Stomach (tissue), 9 donors: ENCODE measurements around the gene OTOP1. TPM values are rescaled to one million over a fixed set of nuclear protein-coding genes. Genes with fewer than 3 reads are reported as not detected.
"Not testable (repeated sequence)": the region's sequence is repeated elsewhere in the genome, so short reads cannot be mapped to it uniquely, and the experiment has no call there.

ENCODE experiments used
- DNase-seq, 2 donors: peaks; one replicate each; pipeline versions ENCODE4 v3.0.0 to v3.0.0-alpha.2; 2013 to 2019
- H3K27ac ChIP-seq, 5 donors: fragments of 200-600 bp in 4 of 5; sonication (generic) in 4 of 5; one replicate each; pipeline ENCODE4 v1.5.1; 2013 to 2019; ENCODE audit warnings: mild to moderate bottlenecking in 1 of 5, moderate library complexity in 1 of 5
- H3K27me3 ChIP-seq, 3 donors: fragments of 200-600 bp; sonication (generic); one replicate each; pipeline ENCODE4 v1.5.1; 2017 to 2019; ENCODE audit warnings: mixed run types in 1 of 3
- H3K36me3 ChIP-seq, 4 donors: fragments of 200-600 bp; sonication (generic); 1 replicate in 3 of 4; 2 replicates in 1 of 4; pipeline ENCODE4 v1.5.1; 2016 to 2019
- H3K4me1 ChIP-seq, 4 donors: fragments of 200-600 bp; sonication (generic); one replicate each; pipeline ENCODE4 v1.5.1; 2016 to 2019
- H3K4me3 ChIP-seq, 4 donors: fragments of 200-600 bp; sonication (generic) in 3 of 4; one replicate each; pipeline ENCODE4 v1.5.1; 2016 to 2019; ENCODE audit warnings: mild to moderate bottlenecking in 1 of 4
- H3K9me3 ChIP-seq, 4 donors: fragments of 200-600 bp; sonication (generic); one replicate each; pipeline ENCODE4 v1.5.1; 2016 to 2019
- CTCF ChIP-seq, 7 experiments: fragments of 450-650 bp in 4 of 7; fragments of 200-600 bp in 3 of 7; sonication (generic) in 3 of 7; IDR thresholded peaks; one replicate each; pipeline ENCODE4 v1.5.1; 2016 to 2019; ENCODE audit warnings: antibody characterized with exemption in 7 of 7, control low read depth in 2 of 7, mild to moderate bottlenecking in 1 of 7
- EP300 ChIP-seq: sonication (generic); formaldehyde crosslinking; IDR thresholded peaks from one replicate; pipeline ENCODE4 v1.6.1; 2017; ENCODE audit warnings: antibody characterized with exemption
- POLR2A ChIP-seq, 4 donors: fragments of 450-650 bp; IDR thresholded peaks; one replicate each; pipeline ENCODE4 v1.6.1; 2016; ENCODE audit warnings: antibody characterized with exemption in 4 of 4, control low read depth in 2 of 4, mild to moderate bottlenecking in 1 of 4, moderate library complexity in 1 of 4
- POLR2AphosphoS5 ChIP-seq, 3 donors: sonication (generic); formaldehyde crosslinking; IDR thresholded peaks; one replicate each; pipeline ENCODE4 v1.6.1; 2016; ENCODE audit warnings: antibody characterized with exemption in 3 of 3
- WGBS, 5 donors: extraction: QIAGEN DNeasy Blood & Tissue Kit in 3 of 5; methylation state at CpG; one replicate each; pipeline versions ENCODE4 v1.1.5 to v1.1.7; 2013 to 2018; 5-methylcytosine and 5-hydroxymethylcytosine counted together
- intact Hi-C: fragments of 100-400 bp; cut with DNase I; formaldehyde crosslinking; loops from one replicate; pipeline ENCODE4 v1.15.1; 2023; ENCODE audit warnings: low total_unique reads
- polyA plus RNA-seq, 3 donors: library from polyadenylated mRNA; stranded (reverse); fragments of 200-250 nt; gene quantifications; one replicate each; pipeline ENCODE4 v1.2.3, GENCODE V29; 2013
- total RNA-seq, 5 donors: library from RNA; depleted of rRNA; stranded (reverse); fragments of >200 nt; gene quantifications; one replicate each; pipeline versions ENCODE4 v1.1.0 to v1.2.3, GENCODE V29; 2014 to 2016
- donor health status: healthy with polysubstance abuse.
- donor health status: Bipolar disorder and iron deficiency.
- donor health status: healthy.

Gene OTOP1
- total and polyA plus RNA-seq, 8 donors: not detected

DNA sequence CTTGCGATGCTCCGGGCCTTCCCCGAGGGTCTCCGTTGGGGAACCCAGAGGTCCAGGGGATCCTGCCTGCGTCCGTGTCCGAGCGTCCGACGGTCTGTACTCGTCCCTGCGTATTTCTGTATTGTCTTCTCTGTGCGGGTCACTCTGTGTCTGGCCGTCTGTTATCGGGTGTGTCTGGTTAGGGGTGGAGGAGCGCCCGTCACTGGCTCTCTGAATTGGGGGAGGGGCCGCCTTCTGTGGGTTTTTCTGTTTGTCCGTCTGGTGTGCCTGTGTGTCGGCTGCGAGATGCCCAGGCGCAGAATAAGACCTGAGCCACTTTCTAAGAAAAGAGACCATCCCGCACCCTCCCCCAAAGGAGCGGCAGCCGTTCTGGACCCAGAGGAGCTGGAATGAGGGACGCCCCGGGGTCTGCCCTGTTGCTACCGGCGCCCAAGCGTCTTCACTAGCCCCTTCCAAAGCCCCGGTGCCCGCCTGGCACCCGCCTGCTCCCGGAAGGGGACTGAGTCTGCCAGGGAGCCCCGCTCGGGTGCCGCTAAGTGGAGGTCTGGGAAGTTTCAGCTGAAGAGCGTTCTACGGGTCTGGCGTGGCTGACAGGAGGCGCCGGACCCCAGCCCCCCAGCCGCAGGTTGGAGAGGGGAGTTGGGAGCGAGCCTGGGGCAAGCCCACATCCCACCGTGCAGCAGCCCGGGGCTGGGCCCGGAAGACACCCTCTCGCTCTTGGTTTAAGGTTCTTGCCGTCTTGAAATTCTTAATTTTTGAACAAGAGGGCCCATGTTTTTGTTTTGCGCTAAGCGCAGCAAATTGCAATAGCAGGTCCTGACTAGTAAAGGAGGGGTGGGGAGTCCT, 1.0 kb upstream of the OTOP1 start:
- Histone ChIP-seq H3K4me3 (no peak overlapping the region), H3K36me3 (no peaks in the 10 kb centered on the region), H3K27me3 (peaks cover 7 to 77% (median 41%) of the 10 kb centered on the region in 3 donors), H3K4me1 (peaks cover 0 to 17% (median 0%) of the 10 kb centered on the region in 4 donors), H3K9me3 (peaks cover 0 to 5% (median 2%) of the 10 kb centered on the region in 4 donors), H3K27ac (no peak overlapping the region)
- 8 to 14% (median 9%) methylated on average over 24 to 51 of the region's 51 CpGs for WGBS, 5 donors
- TF ChIP-seq CTCF (IDR thresholded peaks at IDR 0.05) (no peak), EP300 (no peak), POLR2A (IDR thresholded peaks at IDR 0.05) (no peak), POLR2AphosphoS5 (IDR thresholded peaks at IDR 0.05) (no peak)
- DNase-seq: no peak
- intact Hi-C loops: no loop called here

GRCh38 chr4:4225915-4226605, 669 bp downstream of the OTOP1 start:
- no peak overlapping the region for H3K27ac ChIP-seq
- H3K36me3 ChIP-seq: no peaks in the 10 kb centered on the region
- WGBS, 5 donors: 15 to 21% (median 16%) methylated on average over 27 to 41 of the region's 41 CpGs
- DNase-seq: peak in 1 of 2 donors; percentile 10
- peaks cover 7 to 94% (median 52%) of the 10 kb centered on the region in 3 donors for H3K27me3 ChIP-seq
- intact Hi-C loops: no loop called here
- TF ChIP-seq POLR2A (IDR thresholded peaks at IDR 0.05) (no peak), POLR2AphosphoS5 (IDR thresholded peaks at IDR 0.05) (no peak), EP300 (no peak), CTCF (IDR thresholded peaks at IDR 0.05) (no peak)
- H3K4me3 ChIP-seq: no peak overlapping the region
- H3K4me1 ChIP-seq: peaks cover 0 to 17% (median 0%) of the 10 kb centered on the region in 4 donors
- peaks cover 0 to 5% (median 0%) of the 10 kb centered on the region in 4 donors for H3K9me3 ChIP-seq

- H3K4me3 ChIP-seq: no peak overlapping the region
- no peaks in the 10 kb centered on the region for H3K4me1 ChIP-seq
- TF ChIP-seq EP300: no peak
- TF ChIP-seq POLR2AphosphoS5 (IDR thresholded peaks at IDR 0.05): no peak
- no peak for TF ChIP-seq CTCF (IDR thresholded peaks at IDR 0.05)
- no peak for TF ChIP-seq POLR2A (IDR thresholded peaks at IDR 0.05)
- no peaks in the 10 kb centered on the region for H3K36me3 ChIP-seq
- no peaks in the 10 kb centered on the region for H3K9me3 ChIP-seq
- 74 to 83% (median 82%) methylated on average over 5 of the region's 5 CpGs for WGBS, 5 donors
- intact Hi-C loops: no loop called here
- peaks cover 0 to 21% (median 10%) of the 10 kb centered on the region in 3 donors for H3K27me3 ChIP-seq
- DNase-seq: no peak
- no peak overlapping the region for H3K27ac ChIP-seq
Measured at GRCh38 chr4:4217113-4217512, 9.6 kb downstream of the OTOP1 start.

DNA sequence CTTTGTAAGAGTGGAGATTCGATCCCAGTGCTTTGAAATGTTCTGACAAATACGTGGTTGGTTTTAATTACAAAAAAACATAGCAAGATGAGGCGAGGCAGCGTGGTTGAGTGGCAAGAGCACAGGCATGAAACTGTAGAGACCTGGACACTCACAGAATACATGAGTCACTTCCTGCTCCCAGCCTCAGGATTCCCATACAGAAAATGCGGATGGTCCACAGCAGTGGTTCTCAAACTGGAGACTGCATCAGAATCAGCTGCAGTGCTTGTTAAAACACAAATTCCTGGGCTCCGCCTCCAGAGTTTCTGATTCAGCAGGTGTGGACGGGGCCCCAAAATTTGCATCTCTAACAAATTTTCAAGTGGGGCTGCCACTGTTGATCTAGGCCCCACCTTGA, 10.1 kb downstream of the OTOP1 start:
- intact Hi-C loops: no loop called here

DNA sequence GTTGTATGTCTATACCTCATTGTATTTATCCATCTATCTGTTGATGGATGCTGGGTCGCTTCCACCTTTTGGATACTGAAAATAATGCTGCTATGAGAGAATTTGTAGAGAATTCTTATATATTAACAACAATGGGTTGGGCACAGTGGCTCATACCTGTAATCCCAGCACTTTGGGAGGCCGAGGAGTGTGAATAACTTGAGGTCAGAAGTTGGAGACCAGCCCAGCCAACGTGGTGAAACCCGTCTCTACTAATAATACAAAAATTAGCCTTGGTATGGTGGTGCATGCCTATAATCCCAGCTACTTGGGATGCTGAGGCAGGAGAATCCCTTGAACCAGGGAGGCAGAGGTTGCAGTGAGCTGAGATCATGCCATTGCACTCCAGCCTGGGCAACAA, 13.1 kb downstream of the OTOP1 start:
- H3K36me3 ChIP-seq, H3K9me3 ChIP-seq, H3K4me1 ChIP-seq, H3K27ac ChIP-seq, intact Hi-C loops, DNase-seq, H3K4me3 ChIP-seq: not testable (repeated sequence)
- WGBS, 5 donors: 67 to 78% (median 73%) methylated on average over 4 of the region's 4 CpGs
- H3K27me3 ChIP-seq: peaks cover 0 to 19% (median 4%) of the 10 kb centered on the region in 3 donors

More for the DNA sequence above, 10.1 kb downstream of the OTOP1 start:
- Histone ChIP-seq H3K36me3 (no peaks in the 10 kb centered on the region), H3K4me1 (no peaks in the 10 kb centered on the region), H3K4me3 (no peak overlapping the region), H3K9me3 (no peaks in the 10 kb centered on the region), H3K27me3 (peaks cover 0 to 17% (median 8%) of the 10 kb centered on the region in 3 donors), H3K27ac (no peak overlapping the region)
- no peak for DNase-seq
- WGBS, 5 donors: 61 to 75% (median 74%) methylated on average over 7 of the region's 7 CpGs
- no peak for TF ChIP-seq POLR2AphosphoS5 (IDR thresholded peaks at IDR 0.05)
- no peak for TF ChIP-seq EP300
- no peak for TF ChIP-seq POLR2A (IDR thresholded peaks at IDR 0.05)
- no peak for TF ChIP-seq CTCF (IDR thresholded peaks at IDR 0.05)
